Liver (tissue), 9 donors: ENCODE measurements around the gene TCFL5. TPM values are rescaled to one million over a fixed set of nuclear protein-coding genes. Genes with fewer than 3 reads are reported as not detected.

Experiments used
- DNase-seq: peaks from one replicate; pipeline ENCODE4 v3.0.0-alpha.2; 2017; ENCODE audit warnings: low spot score
- H3K27ac ChIP-seq, 2 donors: one replicate each; pipeline ENCODE4 v1.7.0; 2013; ENCODE audit warnings: inconsistent platforms in 2 of 2, low read length in 2 of 2, control low read depth in 1 of 2, low read depth in 1 of 2, mild to moderate bottlenecking in 1 of 2
- H3K27me3 ChIP-seq, 4 donors: one replicate each; pipeline versions ENCODE4 v1.6.1 to v1.7.0; 2013; ENCODE audit warnings: low read length in 3 of 4, inconsistent platforms in 1 of 4, mild to moderate bottlenecking in 1 of 4, moderate library complexity in 1 of 4; ENCODE audit not compliant: control insufficient read depth in 4 of 4, insufficient read depth in 4 of 4
- H3K36me3 ChIP-seq, 4 donors: one replicate each; pipeline versions ENCODE4 v1.6.1 to v1.7.0; 2013; ENCODE audit warnings: low read length in 3 of 4, mild to moderate bottlenecking in 3 of 4, low read depth in 1 of 4, moderate library complexity in 1 of 4; ENCODE audit not compliant: control insufficient read depth in 4 of 4, insufficient read depth in 3 of 4
- H3K4me1 ChIP-seq, 4 donors: one replicate each; pipeline versions ENCODE4 v1.6.1 to v1.7.0; 2013; ENCODE audit warnings: low read length in 3 of 4, mild to moderate bottlenecking in 3 of 4, moderate library complexity in 1 of 4; ENCODE audit not compliant: control insufficient read depth in 4 of 4, insufficient read depth in 4 of 4
- H3K4me3 ChIP-seq, 3 donors: one replicate each; pipeline versions ENCODE4 v1.6.1 to v1.7.0; 2013; ENCODE audit warnings: low read length in 3 of 3, control low read depth in 1 of 3, low read depth in 1 of 3, mild to moderate bottlenecking in 1 of 3
- H3K9ac ChIP-seq, 2 donors: one replicate each; pipeline ENCODE4 v1.7.0; 2013; ENCODE audit warnings: low read length in 2 of 2, mild to moderate bottlenecking in 2 of 2, moderate library complexity in 2 of 2, control low read depth in 1 of 2, low read depth in 1 of 2
- H3K9me3 ChIP-seq, 4 donors: one replicate each; pipeline versions ENCODE4 v1.6.1 to v1.7.0; 2013; ENCODE audit warnings: low read length in 3 of 4; ENCODE audit not compliant: control insufficient read depth in 4 of 4
- ATF3 ChIP-seq: IDR thresholded peaks from 2 replicates; pipeline ENCODE4 v1.6.1; 2016; ENCODE audit warnings: antibody characterized with exemption
- CTCF ChIP-seq: fragments of 150-350 bp; IDR thresholded peaks from 2 replicates; pipeline ENCODE4 v1.5.1; 2017; ENCODE audit warnings: improper control_type of control experiment, low read depth, low read length; ENCODE audit not compliant: missing input control
- EGR1 ChIP-seq, 2 donors: IDR thresholded peaks; 2 replicates each; pipeline ENCODE4 v1.6.1; 2016 to 2018; ENCODE audit warnings: antibody characterized with exemption in 2 of 2, low read depth in 2 of 2
- FOXA1 ChIP-seq: IDR thresholded peaks from 2 replicates; pipeline ENCODE4 v1.6.1; 2016; ENCODE audit warnings: antibody characterized with exemption
- FOXA2 ChIP-seq: IDR thresholded peaks from 2 replicates; pipeline ENCODE4 v1.6.1; 2016; ENCODE audit warnings: antibody characterized with exemption
- GABPA ChIP-seq, 2 donors: IDR thresholded peaks in 1 of 2; conservative IDR thresholded peaks in 1 of 2; 2 replicates each; pipeline ENCODE4 v1.6.1; 2016; ENCODE audit warnings: antibody characterized with exemption in 2 of 2, mild to moderate bottlenecking in 1 of 2, moderate library complexity in 1 of 2
- HNF4A ChIP-seq, 2 donors: conservative IDR thresholded peaks; 2 replicates each; pipeline ENCODE4 v1.6.1; 2016; ENCODE audit warnings: antibody characterized with exemption in 2 of 2, mild to moderate bottlenecking in 2 of 2
- JUND ChIP-seq, 2 donors: IDR thresholded peaks; 2 replicates each; pipeline ENCODE4 v1.6.1; 2016; ENCODE audit warnings: antibody characterized with exemption in 2 of 2
- MAX ChIP-seq: IDR thresholded peaks from 2 replicates; pipeline ENCODE4 v1.6.1; 2016; ENCODE audit warnings: antibody characterized with exemption
- NR2F2 ChIP-seq: IDR thresholded peaks from 2 replicates; pipeline ENCODE4 v1.6.1; 2016; ENCODE audit warnings: antibody characterized with exemption
- RAD21 ChIP-seq, 2 donors: IDR thresholded peaks; 2 replicates each; pipeline ENCODE4 v1.6.1; 2016; ENCODE audit warnings: antibody characterized with exemption in 2 of 2, mild to moderate bottlenecking in 2 of 2
- REST ChIP-seq: IDR thresholded peaks from 2 replicates; pipeline ENCODE4 v1.6.1; 2016; ENCODE audit warnings: antibody characterized with exemption, mild to moderate bottlenecking
- RXRA ChIP-seq, 2 donors: IDR thresholded peaks; 2 replicates each; pipeline ENCODE4 v1.6.1; 2017 to 2018; ENCODE audit warnings: antibody characterized with exemption in 2 of 2, mild to moderate bottlenecking in 1 of 2
- SP1 ChIP-seq: IDR thresholded peaks from 2 replicates; pipeline ENCODE4 v1.6.1; 2018; ENCODE audit warnings: antibody characterized with exemption, mild to moderate bottlenecking
- YY1 ChIP-seq: IDR thresholded peaks from 2 replicates; pipeline ENCODE4 v1.6.1; 2016; ENCODE audit warnings: antibody characterized with exemption, mild to moderate bottlenecking
- ZBTB33 ChIP-seq: IDR thresholded peaks from 2 replicates; pipeline ENCODE4 v1.6.1; 2016; ENCODE audit warnings: antibody characterized with exemption
- WGBS: extraction: QIAGEN DNeasy Blood & Tissue Kit; methylation state at CpG from one replicate; pipeline ENCODE4 v1.1.7; 2013; 5-methylcytosine and 5-hydroxymethylcytosine counted together
- polyA plus RNA-seq, 2 donors: library from polyadenylated mRNA; stranded (reverse) in 1 of 2; unstranded in 1 of 2; fragments of 200-250 nt in 1 of 2; fragments of >200 nt in 1 of 2; fragmentation: Nextera tagmentation in 1 of 2; extraction: Ambion mirVana in 1 of 2; gene quantifications; one replicate each; pipeline versions ENCODE4 v1.2.1 to v1.2.3, GENCODE V29; 2013 to 2015
- total RNA-seq, 2 donors: library from RNA; depleted of rRNA; stranded (reverse); fragments of >200 nt; gene quantifications; one replicate each; pipeline ENCODE4 v1.2.3, GENCODE V29; 2014
- donor health status: healthy.
- donor health status: healthy.
- donor health status: healthy.
- donor health status: healthy.
- donor health status: healthy.

The TCFL5 gene
- total and polyA plus RNA-seq, 4 donors: 0.79 to 3.8 (median 2.2) TPM

GRCh38 chr20:62820208-62820961 is 41.2 kb downstream of the TCFL5 start (continued):
- no peak for TF ChIP-seq REST
- TF ChIP-seq MAX: no peak
- no peak for TF ChIP-seq JUND (IDR thresholded peaks at IDR 0.05)
- no peak for TF ChIP-seq YY1
- TF ChIP-seq HNF4A (conservative IDR thresholded peaks at IDR 0.05): no peak

GRCh38 chr20:62819494-62820174 is 42.0 kb downstream of the TCFL5 start:
- 79% methylated on average over 16 of the region's 16 CpGs for WGBS

More at GRCh38 chr20:62819494-62820174, 42.0 kb downstream of the TCFL5 start:
- Histone ChIP-seq H3K4me1 (peaks cover 5 to 20% (median 7%) of the 10 kb centered on the region in 4 donors), H3K9ac (no peak overlapping the region), H3K27me3 (peaks cover 0 to 4% (median 0%) of the 10 kb centered on the region in 4 donors), H3K36me3 (no peaks in the 10 kb centered on the region), H3K4me3 (no peak overlapping the region), H3K9me3 (no peaks in the 10 kb centered on the region), H3K27ac (no peak overlapping the region)
- TF ChIP-seq GABPA (IDR thresholded peaks at IDR 0.05 in 1 of 2, conservative IDR thresholded peaks at IDR 0.05 in 1 of 2) (no peak), ZBTB33 (no peak), FOXA1 (no peak), YY1 (no peak), FOXA2 (no peak), REST (no peak), EGR1 (IDR thresholded peaks at IDR 0.05; ENCODE audit: low read depth in 2 of 2) (no peak), ATF3 (no peak), RAD21 (IDR thresholded peaks at IDR 0.05) (no peak), SP1 (no peak), CTCF (no peak), RXRA (IDR thresholded peaks at IDR 0.05) (no peak), NR2F2 (no peak), JUND (IDR thresholded peaks at IDR 0.05) (no peak)
- DNase-seq: no peak
